Left lung (tissue), 10 donors: Measurements from ENCODE around the gene SLC35F5. TPM values are rescaled to one million over a fixed set of nuclear protein-coding genes. Genes with fewer than 3 reads are reported as not detected.
"Not testable (repeated sequence)": the region's sequence is repeated elsewhere in the genome, so short reads cannot be mapped to it uniquely, and the experiment has no call there.

Experiments
- ATAC-seq: fragments of 200-7000 bp; cut with Tn5 transposase; one replicate; pipeline ENCODE4 v1.9.1; 2020; ENCODE audit warnings: moderate library complexity
- DNase-seq, 4 donors: peaks; one replicate each; pipeline ENCODE4 v3.0.0-alpha.2; 2013 to 2020
- H3K27ac ChIP-seq, 2 donors: fragments of 200-600 bp; sonication (generic) in 1 of 2; one replicate each; pipeline versions ENCODE4 v1.5.0 to v1.8.0; 2020 to 2021
- H3K27me3 ChIP-seq, 2 donors: fragments of 200-600 bp; sonication (generic) in 1 of 2; one replicate each; pipeline versions ENCODE4 v1.5.0 to v1.8.0; 2020 to 2021
- H3K36me3 ChIP-seq, 2 donors: fragments of 200-600 bp; sonication (generic) in 1 of 2; one replicate each; pipeline versions ENCODE4 v1.5.0 to v1.8.0; 2020 to 2021
- H3K4me1 ChIP-seq, 2 donors: fragments of 200-600 bp; one replicate each; pipeline ENCODE4 v1.8.0; 2021
- H3K4me3 ChIP-seq, 2 donors: fragments of 200-600 bp; sonication (generic) in 1 of 2; one replicate each; pipeline versions ENCODE4 v1.5.0 to v1.8.0; 2020 to 2021; ENCODE audit warnings: mild to moderate bottlenecking in 1 of 2
- H3K9me3 ChIP-seq, 2 donors: fragments of 200-600 bp; sonication (generic) in 1 of 2; one replicate each; pipeline versions ENCODE4 v1.5.0 to v1.8.0; 2020 to 2021
- intact Hi-C, 2 donors: fragments of 100-400 bp; cut with DNase I; formaldehyde crosslinking; loops; one replicate each; pipeline versions ENCODE4 v1.11.2 to v1.14.2; 2022
- polyA plus RNA-seq, 6 donors: library from polyadenylated mRNA; unstranded; fragments of 120-200 nt; gene quantifications; one replicate each; pipeline ENCODE4 v1.2.1, GENCODE V29; 2013; ENCODE audit not compliant: insufficient read length in 6 of 6
- total RNA-seq, 2 donors: library from RNA; stranded (reverse); fragmentation: NEBNext Ultra II Directional; extraction: Animal tissue kit (Norgen Biotek cat#: 25700); gene quantifications; one replicate each; pipeline ENCODE4 v1.2.1, GENCODE V29; 2021
- TF ChIP-seq, protein P1 (sequence below), 2 donors: fragments of 200-600 bp; sonication (generic) in 1 of 2; IDR thresholded peaks; one replicate each; pipeline versions ENCODE4 v1.5.0 to v1.8.0; 2021; ENCODE audit warnings: antibody characterized with exemption in 2 of 2
- donor health status: DM: no; HTN: yes; CAD: no.
- donor health status: DM: no; HTN: no; CAD: no.

SLC35F5 gene
- total and polyA plus RNA-seq, 8 donors, result 75.7 to 111 (median 100) TPM

DNA sequence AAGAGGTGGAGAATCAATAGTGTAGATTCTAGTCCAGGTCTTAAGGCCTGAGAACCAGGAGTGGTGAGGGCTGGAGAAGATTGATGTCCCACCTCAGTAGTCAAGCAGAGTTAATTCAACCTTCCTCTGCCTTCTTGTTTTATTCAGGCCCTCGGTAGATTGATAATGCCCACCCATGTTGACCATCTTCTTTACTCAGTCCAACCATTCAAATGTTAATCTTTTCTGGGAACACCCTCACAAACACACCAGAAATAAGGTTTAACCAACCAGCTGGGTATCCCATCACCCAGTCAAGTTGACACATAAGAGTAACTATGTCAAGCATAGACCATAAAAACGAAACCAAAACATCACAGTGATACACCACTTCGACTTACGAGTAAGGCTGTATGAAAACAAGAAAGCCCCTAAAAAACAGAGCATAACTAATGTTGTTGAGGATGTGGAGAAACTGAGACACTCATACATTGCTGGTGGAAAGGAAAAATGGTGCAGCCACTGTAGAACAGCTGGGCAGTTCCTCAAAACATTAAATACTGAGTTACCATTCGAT is 57.5 kb downstream of the SLC35F5 start:
- ATAC-seq (no peak), DNase-seq (no peak)
- H3K27me3 ChIP-seq, result no peaks in the 10 kb centered on the region
- H3K9me3 ChIP-seq, result no peaks in the 10 kb centered on the region
- intact Hi-C loops, result no loop called here
- TF ChIP-seq, protein P1, sequence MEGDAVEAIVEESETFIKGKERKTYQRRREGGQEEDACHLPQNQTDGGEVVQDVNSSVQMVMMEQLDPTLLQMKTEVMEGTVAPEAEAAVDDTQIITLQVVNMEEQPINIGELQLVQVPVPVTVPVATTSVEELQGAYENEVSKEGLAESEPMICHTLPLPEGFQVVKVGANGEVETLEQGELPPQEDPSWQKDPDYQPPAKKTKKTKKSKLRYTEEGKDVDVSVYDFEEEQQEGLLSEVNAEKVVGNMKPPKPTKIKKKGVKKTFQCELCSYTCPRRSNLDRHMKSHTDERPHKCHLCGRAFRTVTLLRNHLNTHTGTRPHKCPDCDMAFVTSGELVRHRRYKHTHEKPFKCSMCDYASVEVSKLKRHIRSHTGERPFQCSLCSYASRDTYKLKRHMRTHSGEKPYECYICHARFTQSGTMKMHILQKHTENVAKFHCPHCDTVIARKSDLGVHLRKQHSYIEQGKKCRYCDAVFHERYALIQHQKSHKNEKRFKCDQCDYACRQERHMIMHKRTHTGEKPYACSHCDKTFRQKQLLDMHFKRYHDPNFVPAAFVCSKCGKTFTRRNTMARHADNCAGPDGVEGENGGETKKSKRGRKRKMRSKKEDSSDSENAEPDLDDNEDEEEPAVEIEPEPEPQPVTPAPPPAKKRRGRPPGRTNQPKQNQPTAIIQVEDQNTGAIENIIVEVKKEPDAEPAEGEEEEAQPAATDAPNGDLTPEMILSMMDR (IDR thresholded peaks at IDR 0.05), result no peak
- no peaks in the 10 kb centered on the region for H3K36me3 ChIP-seq
- H3K4me1 ChIP-seq, result peaks cover 0 to 6% of the 10 kb centered on the region in 2 donors
- H3K27ac ChIP-seq, result no peak overlapping the region
- H3K4me3 ChIP-seq, result no peak overlapping the region

DNA sequence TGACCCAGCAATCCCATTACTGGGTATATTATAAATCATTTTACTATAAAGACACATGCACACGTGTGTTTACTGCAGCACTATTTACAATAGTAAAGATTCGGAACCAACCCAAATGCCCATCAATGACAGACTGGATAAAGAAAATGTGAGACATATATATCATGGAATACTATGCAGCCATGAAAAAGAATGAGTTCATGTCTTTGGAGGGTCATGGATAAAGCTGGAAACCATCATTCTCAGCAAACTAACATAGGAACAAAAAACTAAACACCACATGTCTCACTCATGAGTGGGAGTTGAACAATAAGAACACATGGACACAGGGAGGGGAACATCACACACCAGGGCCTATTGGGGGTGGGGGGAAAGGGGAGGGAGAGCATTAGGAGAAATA is 58.2 kb downstream of the SLC35F5 start:
- DNase-seq, H3K36me3 ChIP-seq, H3K4me3 ChIP-seq, H3K27me3 ChIP-seq, H3K27ac ChIP-seq, intact Hi-C loops, ATAC-seq, H3K4me1 ChIP-seq, H3K9me3 ChIP-seq: not testable (repeated sequence)

DNA sequence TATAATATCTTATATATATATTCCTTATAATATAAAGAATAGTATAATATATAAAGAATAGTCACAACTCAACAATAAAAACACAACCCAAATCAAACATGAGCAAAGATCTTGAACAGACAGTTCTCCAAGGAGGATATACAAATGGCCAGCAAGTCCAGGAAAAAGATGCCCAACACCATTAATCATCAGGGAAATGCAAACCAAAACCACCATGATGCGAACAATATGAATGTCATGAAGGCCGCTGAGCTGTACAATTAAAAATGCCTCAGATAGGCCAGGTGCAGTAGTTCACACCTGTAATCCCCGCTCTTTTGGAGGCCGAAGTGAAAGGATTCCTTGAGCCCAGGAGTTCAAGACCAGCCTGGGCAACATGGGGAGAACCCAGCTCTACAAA is 58.9 kb downstream of the SLC35F5 start:
- Histone ChIP-seq H3K9me3 (no peaks in the 10 kb centered on the region), H3K27ac (no peak overlapping the region), H3K27me3 (no peaks in the 10 kb centered on the region), H3K36me3 (no peaks in the 10 kb centered on the region), H3K4me3 (no peak overlapping the region), H3K4me1 (peaks cover 0 to 10% of the 10 kb centered on the region in 2 donors)
- ATAC-seq (no peak), DNase-seq (no peak)
- TF ChIP-seq, protein P1 (IDR thresholded peaks at IDR 0.05), result no peak
- intact Hi-C loops, result no loop called here

DNA sequence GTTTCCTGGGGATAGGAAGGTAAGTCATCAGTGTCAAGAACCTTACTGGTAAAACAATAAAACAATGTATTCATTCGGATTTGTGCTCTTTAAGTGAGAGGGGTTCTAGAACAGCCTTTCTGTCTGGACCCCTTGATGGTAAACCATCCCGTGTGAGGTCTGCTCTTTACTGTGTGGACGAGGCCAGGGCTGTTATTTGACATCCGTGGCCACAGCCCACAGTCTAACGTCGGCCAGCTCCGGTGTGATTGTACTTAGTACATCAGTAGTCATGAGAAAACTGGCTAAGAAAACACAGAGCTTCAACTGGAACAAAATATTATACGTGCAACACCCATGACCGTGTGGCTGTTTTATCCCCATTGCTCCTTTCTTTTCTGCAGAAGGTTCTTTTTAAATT is 62.0 kb downstream of the SLC35F5 start:
- Histone ChIP-seq H3K4me1 (peaks cover 0 to 4% of the 10 kb centered on the region in 2 donors), H3K27ac (no peak overlapping the region), H3K27me3 (no peaks in the 10 kb centered on the region), H3K9me3 (no peaks in the 10 kb centered on the region), H3K36me3 (no peaks in the 10 kb centered on the region), H3K4me3 (no peak overlapping the region)
- intact Hi-C loops, result no loop called here
- ATAC-seq (no peak), DNase-seq (no peak)
- TF ChIP-seq, protein P1 (IDR thresholded peaks at IDR 0.05), result no peak

DNA sequence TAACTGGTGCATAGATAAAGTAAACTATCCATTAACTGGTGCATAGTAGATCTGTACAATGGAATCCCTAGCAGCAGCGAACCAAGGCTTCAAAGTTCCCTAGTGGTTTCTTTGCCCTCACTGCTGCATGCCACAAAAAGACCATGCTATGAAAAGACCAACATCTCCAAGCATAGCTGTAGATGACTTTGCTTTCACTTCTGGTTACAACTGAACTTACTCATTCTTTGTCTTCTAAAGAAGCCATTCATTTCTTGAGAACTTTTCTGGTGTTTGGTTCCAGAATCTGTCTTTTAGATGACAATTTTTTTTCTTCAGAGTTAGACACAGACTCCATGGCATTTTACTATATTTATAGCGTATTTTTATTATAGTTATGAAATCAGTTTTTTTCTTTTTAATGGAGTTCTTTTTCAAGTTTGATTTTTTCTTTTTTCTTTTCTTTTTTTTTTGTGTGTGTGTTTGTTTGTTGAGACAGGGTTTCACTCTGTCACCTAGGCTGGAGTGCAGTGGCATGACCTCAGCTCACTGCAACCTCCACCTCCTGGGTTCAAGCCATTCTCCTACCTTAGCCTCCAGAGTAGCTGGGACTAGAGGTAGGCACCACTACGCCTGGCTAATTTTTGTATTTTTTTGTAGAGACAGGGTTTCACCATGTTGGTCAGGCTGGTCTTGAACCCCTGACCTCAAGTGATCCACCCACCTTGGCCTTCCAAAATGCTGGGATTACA is 63.6 kb downstream of the SLC35F5 start:
- Histone ChIP-seq H3K9me3 (no peaks in the 10 kb centered on the region), H3K4me1 (peaks cover 0 to 4% of the 10 kb centered on the region in 2 donors), H3K4me3 (no peak overlapping the region), H3K27ac (no peak overlapping the region), H3K36me3 (no peaks in the 10 kb centered on the region), H3K27me3 (no peaks in the 10 kb centered on the region)
- TF ChIP-seq, protein P1 (IDR thresholded peaks at IDR 0.05), result no peak
- intact Hi-C loops, result no loop called here
- DNase-seq (no peak), ATAC-seq (no peak)

DNA sequence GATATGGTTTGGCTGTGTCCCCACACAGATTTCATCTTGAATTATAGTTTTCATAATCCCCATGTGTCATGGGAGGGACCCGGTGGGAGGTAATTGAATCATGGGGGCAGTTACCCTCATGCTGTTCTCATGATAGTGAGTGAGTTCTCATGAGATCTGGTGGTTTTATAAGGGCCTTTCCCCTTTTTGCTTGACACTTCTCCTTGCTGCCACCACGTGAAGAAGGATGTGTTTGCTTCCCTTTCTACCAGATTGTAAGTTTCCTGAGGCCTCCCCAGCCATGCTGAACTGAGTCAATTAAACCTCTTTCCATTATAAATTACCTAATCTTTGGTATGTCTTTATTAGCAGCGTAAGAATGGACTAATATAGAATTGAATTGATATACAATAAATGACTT is 65.6 kb downstream of the SLC35F5 start:
- DNase-seq, H3K4me3 ChIP-seq, H3K9me3 ChIP-seq, intact Hi-C loops, H3K4me1 ChIP-seq, H3K36me3 ChIP-seq, ATAC-seq, H3K27me3 ChIP-seq, H3K27ac ChIP-seq: not testable (repeated sequence)
